ENCODE measurements around the gene FOXJ1. TPM values are rescaled to one million over a fixed set of nuclear protein-coding genes. Genes with fewer than 3 reads are reported as not detected.

The FOXJ1 gene
- total and polyA plus RNA-seq, 2 donors from 2014 or later, result 3.4 to 6.8 TPM

DNA sequence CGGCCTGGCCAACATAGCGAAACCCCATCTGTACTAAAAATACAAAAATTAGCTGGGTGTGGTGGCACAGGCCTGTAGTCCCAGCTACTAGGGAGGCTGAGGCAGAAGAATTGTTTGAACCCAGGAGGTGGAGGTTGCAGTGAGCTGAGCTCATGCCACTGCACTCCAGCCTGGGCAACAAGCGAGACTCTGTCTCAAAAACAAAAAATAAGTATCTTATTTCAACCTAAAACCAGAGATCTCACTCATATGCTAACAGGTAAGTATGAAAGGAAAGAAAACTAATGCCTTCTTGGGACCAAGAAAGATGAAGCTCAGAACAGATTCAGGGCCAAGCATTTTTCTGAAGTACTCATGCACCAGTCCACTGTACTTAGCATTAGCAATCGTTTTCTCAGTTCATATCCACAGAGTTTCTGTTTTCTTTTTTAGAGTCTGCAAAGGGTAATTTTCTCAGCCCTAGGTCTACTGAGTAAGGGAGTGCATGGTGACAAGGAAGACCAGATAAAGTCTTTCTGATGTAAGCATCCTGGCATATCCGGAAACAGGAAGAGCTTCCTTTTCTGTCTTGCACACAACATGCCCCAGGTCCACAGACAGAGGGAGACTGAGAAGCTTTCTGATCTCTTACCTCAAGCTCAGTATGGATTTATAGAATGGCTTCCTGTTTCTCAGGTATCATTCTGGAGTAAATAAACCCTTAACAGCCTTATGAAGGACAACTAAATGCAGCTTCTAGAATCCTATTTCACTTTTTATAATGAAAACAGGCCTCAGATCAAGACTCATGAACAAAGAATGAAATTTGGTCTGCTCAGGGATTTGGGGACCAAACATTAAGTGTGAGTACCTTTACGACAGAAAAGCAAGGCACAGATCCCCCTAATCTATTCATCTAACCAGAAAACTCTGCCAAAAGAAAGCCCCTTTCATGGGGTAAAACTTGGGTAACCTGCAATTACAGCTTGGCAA is 38.7 kb upstream of the FOXJ1 start:
- H3K9ac ChIP-seq (ENCODE audit: low read length in 3 of 3), result no peak overlapping the region
- H3K27ac ChIP-seq (ENCODE audit: low read depth in 2 of 2, low read length in 2 of 2), result no peak overlapping the region
- H3K36me3 ChIP-seq (ENCODE audit: control insufficient read depth in 2 of 3, insufficient read depth in 3 of 3, low read length in 3 of 3), result no peaks in the 10 kb centered on the region
- FAIRE-seq (no peak), DNase-seq (no peak)
- intact Hi-C loops (cut with DNase I), result no loop called here
- H3K4me3 ChIP-seq (ENCODE audit: low read length in 3 of 3), result no peak overlapping the region
- H3K27me3 ChIP-seq (ENCODE audit: control insufficient read depth, insufficient read depth, low read length), result no peaks in the 10 kb centered on the region
- peaks cover 0 to 3% (median 0%) of the 10 kb centered on the region in 3 donors for H3K4me1 ChIP-seq (ENCODE audit: control insufficient read depth in 2 of 3, insufficient read depth in 2 of 3, low read depth in 1 of 3, low read length in 3 of 3)
- TF ChIP-seq CTCF (IDR thresholded peaks at IDR 0.05; ENCODE audit: borderline replicate concordance, extremely low read depth, insufficient read depth), result no peak
- H3K9me3 ChIP-seq (ENCODE audit: control insufficient read depth in 2 of 3, insufficient read depth in 1 of 3, low read length in 3 of 3), result no peaks in the 10 kb centered on the region

GRCh38 chr17:76178124-76178523 is 37.1 kb upstream of the FOXJ1 start:
- FAIRE-seq, result no peak

DNA sequence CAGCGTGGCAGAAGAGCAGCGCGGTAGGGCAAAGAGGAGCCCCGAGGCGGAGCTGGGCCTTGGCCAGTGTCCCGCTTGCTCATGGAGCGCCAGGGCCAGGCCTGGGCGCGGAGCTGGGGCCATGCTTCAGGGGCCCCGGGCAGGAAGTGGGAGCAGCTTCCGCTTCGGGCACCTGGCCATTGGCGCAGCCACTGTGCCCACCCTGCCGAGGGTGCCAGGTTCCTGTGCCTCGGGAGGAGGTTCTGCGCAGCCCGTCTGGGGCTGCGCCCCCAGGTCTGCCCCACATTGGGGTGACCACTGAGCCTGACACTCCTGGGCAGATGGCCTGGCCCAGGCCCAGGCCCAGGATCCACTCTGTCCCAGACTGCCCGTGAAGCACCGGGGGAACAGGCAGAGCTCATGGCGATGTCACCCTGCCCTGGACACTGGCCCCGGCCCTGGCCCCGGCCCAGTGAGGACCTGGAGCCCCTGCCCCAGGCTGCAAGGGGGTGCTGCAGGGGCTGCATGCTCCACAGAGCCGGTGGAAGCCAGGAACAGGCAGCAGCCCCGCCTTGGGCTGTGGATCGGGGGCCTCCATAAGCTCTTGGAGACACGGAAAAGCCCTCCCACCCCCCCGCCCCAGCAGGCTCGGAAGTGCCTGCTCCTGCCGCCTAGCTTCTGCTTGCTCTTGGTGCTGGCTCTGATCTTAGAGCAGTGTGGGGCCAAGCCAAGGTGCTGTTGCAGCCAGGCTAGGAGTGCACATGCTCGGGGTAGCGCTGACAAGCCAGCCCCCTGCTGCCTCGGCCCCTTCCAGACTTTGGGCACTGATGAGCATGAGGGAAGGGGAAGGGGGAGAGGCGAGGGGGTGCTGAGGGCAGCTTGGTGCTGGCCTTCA is 35.9 kb upstream of the FOXJ1 start:
- Histone ChIP-seq H3K36me3 (ENCODE audit: control insufficient read depth in 2 of 3, insufficient read depth in 3 of 3, low read length in 3 of 3) (no peaks in the 10 kb centered on the region), H3K27me3 (ENCODE audit: control insufficient read depth, insufficient read depth, low read length) (no peaks in the 10 kb centered on the region), H3K9me3 (ENCODE audit: control insufficient read depth in 2 of 3, insufficient read depth in 1 of 3, low read length in 3 of 3) (no peaks in the 10 kb centered on the region), H3K4me3 (ENCODE audit: low read length in 3 of 3) (no peak overlapping the region), H3K27ac (ENCODE audit: low read depth in 2 of 2, low read length in 2 of 2) (no peak overlapping the region), H3K9ac (ENCODE audit: low read length in 3 of 3) (no peak overlapping the region), H3K4me1 (ENCODE audit: control insufficient read depth in 2 of 3, insufficient read depth in 2 of 3, low read depth in 1 of 3, low read length in 3 of 3) (peaks cover 0 to 2% (median 0%) of the 10 kb centered on the region in 3 donors)
- FAIRE-seq (no peak), DNase-seq (no peak)
- intact Hi-C loops (cut with DNase I), result no loop called here
- TF ChIP-seq CTCF (IDR thresholded peaks at IDR 0.05; ENCODE audit: borderline replicate concordance, extremely low read depth, insufficient read depth), result no peak

More at GRCh38 chr17:76178124-76178523, 37.1 kb upstream of the FOXJ1 start:
- H3K27ac ChIP-seq (ENCODE audit: low read depth in 2 of 2, low read length in 2 of 2), result no peak overlapping the region
- H3K4me3 ChIP-seq (ENCODE audit: low read length in 3 of 3), result no peak overlapping the region
- H3K9me3 ChIP-seq (ENCODE audit: control insufficient read depth in 2 of 3, insufficient read depth in 1 of 3, low read length in 3 of 3), result no peaks in the 10 kb centered on the region
- no peaks in the 10 kb centered on the region for H3K36me3 ChIP-seq (ENCODE audit: control insufficient read depth in 2 of 3, insufficient read depth in 3 of 3, low read length in 3 of 3)
- TF ChIP-seq CTCF (IDR thresholded peaks at IDR 0.05; ENCODE audit: borderline replicate concordance, extremely low read depth, insufficient read depth), result no peak
- no peak for DNase-seq
- H3K9ac ChIP-seq (ENCODE audit: low read length in 3 of 3), result no peak overlapping the region
- intact Hi-C loops (cut with DNase I), result no loop called here
- no peaks in the 10 kb centered on the region for H3K27me3 ChIP-seq (ENCODE audit: control insufficient read depth, insufficient read depth, low read length)
- peaks cover 0 to 3% (median 0%) of the 10 kb centered on the region in 3 donors for H3K4me1 ChIP-seq (ENCODE audit: control insufficient read depth in 2 of 3, insufficient read depth in 2 of 3, low read depth in 1 of 3, low read length in 3 of 3)

All from kidney (tissue), 14 donors.